Ishikawa (cell line): ENCODE measurements around the gene RFX8.

Experiments used
- EP300 ChIP-seq: IDR thresholded peaks from 2 replicates; pipeline ENCODE4 v1.6.1; 2012; ENCODE audit warnings: borderline replicate concordance
- TCF12 ChIP-seq: IDR thresholded peaks from 2 replicates; pipeline ENCODE4 v1.6.1; 2012; ENCODE audit warnings: low read depth

GRCh38 chr2:101372792-101373191, 102.1 kb downstream of the RFX8 start:
- TF ChIP-seq EP300 (no peak), TCF12 (no peak)
